Neural cell (in vitro differentiated cells): ENCODE results near the gene ARSI. TPM values are rescaled to one million over a fixed set of nuclear protein-coding genes. Genes with fewer than 3 reads are reported as not detected.

Source experiments
- H2AFZ ChIP-seq: fragments of 200-600, 300-800 bp; sonication (generic), shearing (Covaris generic); 2 replicates; pipeline ENCODE4 v1.6.0; 2014; ENCODE audit warnings: low read depth, mild to moderate bottlenecking, antibody characterized with exemption, low read length, moderate library complexity
- H3F3A ChIP-seq: fragments of 200-600 bp; shearing (Covaris generic); 2 replicates; pipeline ENCODE4 v1.6.1; 2016; ENCODE audit warnings: mild to moderate bottlenecking, moderate library complexity, mixed read lengths, antibody characterized with exemption, low read length; ENCODE audit not compliant: insufficient read depth, poor library complexity, severe bottlenecking
- H3K27ac ChIP-seq: fragments of 200-600, 300-800 bp; sonication (generic), shearing (Covaris generic); 2 replicates; pipeline ENCODE4 v1.5.1; 2014; ENCODE audit warnings: mild to moderate bottlenecking, low read length, moderate library complexity
- H3K27me3 ChIP-seq: fragments of 300-800, 200-600 bp; sonication (generic), shearing (Covaris generic); 2 replicates; pipeline ENCODE4 v1.6.0; 2014; ENCODE audit warnings: mild to moderate bottlenecking, low read depth, low read length, moderate library complexity; ENCODE audit not compliant: insufficient read depth
- H3K36me3 ChIP-seq: fragments of 300-800, 200-600 bp; sonication (generic), shearing (Covaris generic); 2 replicates; pipeline ENCODE4 v1.5.1; 2014; ENCODE audit warnings: mild to moderate bottlenecking, antibody characterized with exemption, low read length, moderate library complexity; ENCODE audit not compliant: insufficient read depth
- H3K4me2 ChIP-seq: fragments of 300-800, 200-600 bp; sonication (generic), shearing (Covaris generic); 2 replicates; pipeline ENCODE4 v1.6.0; 2014; ENCODE audit warnings: mild to moderate bottlenecking, low read length
- H3K4me3 ChIP-seq: fragments of 300-800, 200-600 bp; sonication (generic), shearing (Covaris generic); 2 replicates; pipeline ENCODE4 v1.5.1; 2014; ENCODE audit warnings: mild to moderate bottlenecking, low read length, moderate library complexity
- H3K79me2 ChIP-seq: fragments of 200-600 bp; shearing (Covaris generic); replicated peaks from 2 replicates; pipeline ENCODE4 v1.6.0; 2014; ENCODE audit warnings: mild to moderate bottlenecking, low read length, moderate library complexity; ENCODE audit not compliant: insufficient read depth
- H3K9ac ChIP-seq: fragments of 300-800, 200-600 bp; sonication (generic), shearing (Covaris generic); 2 replicates; pipeline ENCODE4 v1.6.1; 2016; ENCODE audit warnings: mild to moderate bottlenecking, low read length, mixed read lengths
- H3K9me2 ChIP-seq: fragments of 200-600 bp; shearing (Covaris generic); 2 replicates; pipeline ENCODE4 v1.6.1; 2016; ENCODE audit warnings: mild to moderate bottlenecking, low read length, mixed read lengths; ENCODE audit not compliant: insufficient read depth
- H3K9me3 ChIP-seq: fragments of 200-600, 300-800 bp; sonication (generic), shearing (Covaris generic); 2 replicates; pipeline ENCODE4 v1.6.1; 2016; ENCODE audit warnings: mild to moderate bottlenecking, mixed run types, low read length, moderate library complexity, mixed read lengths
- H4K20me1 ChIP-seq: fragments of 200-600 bp; shearing (Covaris generic); 2 replicates; pipeline ENCODE4 v1.6.1; 2016; ENCODE audit warnings: mild to moderate bottlenecking, mixed run types; ENCODE audit not compliant: insufficient read depth
- CTCF ChIP-seq: fragments of 450-650 bp; IDR thresholded peaks from 2 replicates; pipeline ENCODE4 v1.5.1; 2014; ENCODE audit warnings: antibody characterized with exemption, mild to moderate bottlenecking, moderate library complexity; ENCODE audit not compliant: poor library complexity, severe bottlenecking
- EP300 ChIP-seq: fragments of 450-650 bp; conservative IDR thresholded peaks from 2 replicates; pipeline ENCODE4 v1.6.1; 2014; ENCODE audit warnings: antibody characterized with exemption, mild to moderate bottlenecking, moderate library complexity; ENCODE audit not compliant: poor library complexity, severe bottlenecking
- EZH2 ChIP-seq: fragments of 200-600, 300-800 bp; shearing (Covaris generic), sonication (generic); IDR thresholded peaks from 2 replicates; pipeline ENCODE4 v1.6.1; 2014; ENCODE audit warnings: antibody characterized with exemption, low read length, borderline replicate concordance, mild to moderate bottlenecking; ENCODE audit not compliant: insufficient read depth, poor library complexity, severe bottlenecking
- MXI1 ChIP-seq: fragments of 450-650 bp; conservative IDR thresholded peaks from 2 replicates; pipeline ENCODE4 v1.6.1; 2014; ENCODE audit warnings: antibody characterized with exemption, mild to moderate bottlenecking; ENCODE audit not compliant: poor library complexity, severe bottlenecking
- POLR2AphosphoS5 ChIP-seq: IDR thresholded peaks from 2 replicates; pipeline ENCODE4 v1.6.1; 2012
- RAD21 ChIP-seq: fragments of 450-650 bp; conservative IDR thresholded peaks from 2 replicates; pipeline ENCODE4 v1.6.1; 2014; ENCODE audit warnings: antibody characterized with exemption, mild to moderate bottlenecking, moderate library complexity
- REST ChIP-seq: IDR thresholded peaks from 2 replicates; pipeline ENCODE4 v1.6.1; 2012; ENCODE audit warnings: borderline replicate concordance
- SMC3 ChIP-seq: fragments of 450-650 bp; conservative IDR thresholded peaks from 2 replicates; pipeline ENCODE4 v1.6.1; 2014; ENCODE audit warnings: antibody characterized with exemption, mild to moderate bottlenecking, moderate library complexity; ENCODE audit not compliant: poor library complexity
- TAF1 ChIP-seq: IDR thresholded peaks from 2 replicates; pipeline ENCODE4 v1.6.1; 2012; ENCODE audit warnings: low read depth
- polyA plus RNA-seq: library from polyadenylated mRNA; depleted of rRNA; stranded (reverse); fragments of >200 nt; gene quantifications from 2 replicates; pipeline ENCODE4 v1.2.3, GENCODE V29; 2014

Gene ARSI
- polyA plus RNA-seq, 1 donor from 2014 or later: not detected

- no peak for TF ChIP-seq RAD21
- no peak for TF ChIP-seq SMC3
- no peak for TF ChIP-seq CTCF
- peak overlapping the region; percentile 10 for H3K27ac ChIP-seq
These were observed 44.3 kb upstream of the ARSI start for GRCh38 chr5:150347003-150347402.

GRCh38 chr5:150346592-150346991, 43.9 kb upstream of the ARSI start:
- Histone ChIP-seq H3K9ac (no peak overlapping the region), H2AFZ (no peak overlapping the region), H3K27ac (no peak overlapping the region), H3K9me2 (no peaks in the 10 kb centered on the region), H3K9me3 (no peaks in the 10 kb centered on the region), H3K4me3 (no peak overlapping the region), H3K4me2 (no peak overlapping the region), H3K27me3 (no peaks in the 10 kb centered on the region), H3F3A (no peaks in the 10 kb centered on the region), H3K36me3 (no peaks in the 10 kb centered on the region), H4K20me1 (no peaks in the 10 kb centered on the region), H3K79me2 (no peaks in the 10 kb centered on the region)
- TF ChIP-seq RAD21: no peak
- TF ChIP-seq EP300: no peak
- TF ChIP-seq MXI1: no peak
- no peak for TF ChIP-seq POLR2AphosphoS5
- TF ChIP-seq EZH2: no peak
- no peak for TF ChIP-seq CTCF
- no peak for TF ChIP-seq REST
- TF ChIP-seq SMC3: no peak
- no peak for TF ChIP-seq TAF1

More at GRCh38 chr5:150347003-150347402, 44.3 kb upstream of the ARSI start:
- Histone ChIP-seq H3K36me3 (no peaks in the 10 kb centered on the region), H3K4me2 (no peak overlapping the region), H4K20me1 (no peaks in the 10 kb centered on the region), H3K9me2 (no peaks in the 10 kb centered on the region), H2AFZ (no peak overlapping the region), H3K79me2 (no peaks in the 10 kb centered on the region), H3K9me3 (no peaks in the 10 kb centered on the region), H3K9ac (no peak overlapping the region), H3K27me3 (no peaks in the 10 kb centered on the region), H3F3A (no peaks in the 10 kb centered on the region), H3K4me3 (no peak overlapping the region)
